Measurements from ENCODE around the gene KCNIP4.
"Not testable (repeated sequence)": the region's sequence is repeated elsewhere in the genome, so short reads cannot be mapped to it uniquely, and the experiment has no call there.

Gene KCNIP4

DNA sequence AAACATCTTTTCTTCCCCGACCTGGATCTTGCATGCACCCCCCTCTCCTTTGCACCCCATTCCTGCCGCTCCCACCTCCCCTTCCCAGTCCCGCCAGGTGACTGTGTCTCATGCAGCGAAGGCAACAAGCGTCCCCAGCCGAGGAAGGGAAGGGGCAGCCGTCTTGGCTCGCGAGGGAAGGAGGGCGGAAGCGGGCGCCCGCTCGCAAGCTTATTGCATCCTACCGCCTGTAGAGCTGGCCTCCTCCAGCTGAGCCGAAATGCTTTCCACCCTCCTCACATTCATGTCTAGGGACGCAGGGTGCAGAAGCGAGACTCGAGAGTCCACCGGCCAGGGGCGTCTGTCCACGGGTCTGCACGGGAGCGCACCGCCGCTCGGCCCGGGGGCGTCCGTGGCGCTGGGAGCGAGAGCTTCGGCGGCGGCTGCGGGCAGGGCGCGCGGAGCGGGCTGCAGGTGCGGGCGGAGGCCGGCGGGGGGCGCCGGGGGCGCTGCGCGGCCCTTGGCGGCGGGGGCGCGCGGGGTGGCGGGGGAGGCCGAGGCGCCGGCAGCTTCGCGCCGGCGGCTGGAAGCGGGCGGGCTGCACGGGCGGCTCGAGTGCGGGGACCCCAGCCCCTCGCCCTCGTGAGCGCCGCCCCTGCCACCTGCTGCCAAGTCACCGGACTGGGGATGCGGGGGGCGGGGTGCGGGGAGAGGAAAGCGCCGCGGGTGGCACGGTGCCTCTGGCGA lies at the start of gene KCNIP4:
TSS of gene KCNIP4 (minus strand) at position 426 of the 726 bp plus-strand sequence.
- no peak for DNase-seq

DNA sequence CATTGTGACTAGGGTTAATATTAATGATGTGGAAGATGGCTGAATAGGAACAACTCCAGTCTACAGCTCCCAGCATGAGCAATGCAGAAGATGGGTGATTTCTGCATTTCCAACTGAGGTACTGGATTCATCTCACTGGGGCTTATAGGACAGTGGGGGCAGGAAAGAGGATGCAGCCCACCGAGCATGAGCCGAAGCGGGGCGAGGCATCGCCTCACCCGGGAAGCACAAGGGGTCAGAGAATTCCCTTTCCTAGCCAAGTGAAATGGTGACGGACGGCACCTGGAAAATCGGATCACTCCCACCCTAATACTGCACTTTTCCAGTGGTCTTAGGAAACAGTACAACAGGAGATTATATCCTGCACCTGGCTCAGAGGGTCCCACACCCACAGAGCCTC lies 48.0 kb upstream of the KCNIP4 start:
- DNase-seq: not testable (repeated sequence)

DNA sequence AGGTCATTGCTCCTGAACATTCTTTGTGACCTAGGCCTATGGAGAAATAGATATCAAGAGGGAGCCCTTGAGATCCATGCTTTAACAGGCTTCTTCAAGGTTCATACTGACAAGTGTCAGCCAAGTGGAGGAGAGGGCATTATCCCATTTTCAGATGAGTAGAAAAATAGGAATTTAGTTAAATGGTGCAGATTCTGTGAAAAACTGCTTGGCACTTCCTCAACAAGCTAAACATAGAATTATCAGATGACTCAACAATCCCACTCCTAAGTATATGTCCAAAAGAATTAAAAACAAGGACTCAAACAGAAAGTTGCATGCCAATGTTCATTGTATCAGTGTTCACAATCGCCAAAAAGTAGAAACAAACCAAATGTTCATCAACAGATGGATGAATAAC lies 43.8 kb upstream of the KCNIP4 start:
- no peak for DNase-seq

DNA sequence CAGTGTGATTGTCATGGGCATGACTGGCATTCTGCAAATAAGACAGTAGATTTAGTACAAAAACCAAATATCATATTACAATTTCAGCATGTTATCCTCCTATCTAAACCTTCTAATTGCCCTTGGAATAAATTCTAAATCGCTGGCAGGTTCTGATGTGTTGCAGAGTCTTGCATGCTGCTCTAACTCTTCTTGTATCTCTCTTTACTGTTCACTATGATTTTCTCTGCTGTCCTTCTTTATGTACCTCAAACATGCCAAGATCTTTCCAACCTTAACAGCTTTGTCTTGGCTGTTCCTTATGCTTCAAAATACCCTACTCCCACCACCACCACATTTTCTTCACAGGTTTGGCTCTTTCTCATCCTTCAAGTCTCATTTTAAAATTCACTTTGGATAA lies 43.0 kb upstream of the KCNIP4 start:
- no peak for DNase-seq

DNA sequence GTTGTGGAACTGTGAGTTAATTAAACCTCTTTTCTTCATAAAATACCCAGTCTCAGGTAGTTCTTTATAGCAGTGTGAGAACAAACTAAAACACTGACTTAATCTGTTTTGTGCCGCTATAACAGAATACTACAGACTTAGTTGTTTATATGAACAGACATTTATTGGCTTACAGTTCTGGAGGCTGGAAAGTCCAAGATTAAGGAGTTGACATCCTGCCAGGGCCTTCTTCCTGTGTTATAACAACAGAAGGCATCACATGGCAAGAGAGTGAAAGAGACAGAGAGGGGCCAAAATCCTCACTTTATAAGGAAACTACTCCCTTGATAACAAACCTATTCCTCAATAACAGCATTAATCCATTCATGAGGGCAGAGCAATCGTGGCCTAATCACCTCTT lies 42.5 kb upstream of the KCNIP4 start:
- no peak for DNase-seq

DNA sequence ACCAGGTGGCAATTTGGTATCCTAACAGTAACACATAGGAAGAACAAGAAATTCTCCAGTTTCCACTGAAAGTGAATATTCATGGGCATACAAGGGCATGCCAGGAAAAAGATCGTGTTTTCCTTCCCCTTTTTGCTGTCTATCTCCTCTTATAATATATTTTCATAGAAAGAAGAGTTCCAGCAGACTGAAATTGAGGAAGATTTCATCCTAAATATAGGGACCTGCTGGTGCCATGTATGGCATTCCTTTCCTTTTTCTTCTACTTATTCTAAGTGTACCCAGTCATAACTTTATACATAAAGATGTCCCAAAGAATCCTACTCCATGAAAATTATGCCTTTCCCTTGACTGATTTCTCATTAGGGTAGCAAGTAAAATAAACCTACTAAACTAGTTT lies 40.8 kb upstream of the KCNIP4 start:
- no peak for DNase-seq

DNA sequence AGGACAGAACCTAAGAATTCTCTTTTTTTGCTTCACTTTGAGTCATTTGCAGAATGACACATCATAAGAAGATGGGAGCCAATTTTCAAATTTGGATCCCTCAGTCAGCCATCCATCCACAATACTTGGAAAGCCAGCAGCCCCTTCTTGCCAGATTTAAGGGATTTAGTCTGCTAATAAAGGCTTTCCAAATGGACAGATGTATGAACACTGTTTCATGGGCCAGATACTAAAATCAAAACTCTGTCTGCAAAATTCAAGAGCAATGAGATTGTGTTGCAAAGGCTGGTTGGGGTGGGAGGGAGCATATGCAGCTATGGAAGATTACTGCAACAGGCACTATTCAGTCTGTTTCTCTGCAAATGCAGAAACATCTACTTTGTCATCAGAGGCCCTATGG lies 37.7 kb upstream of the KCNIP4 start:
- no peak for DNase-seq

DNA sequence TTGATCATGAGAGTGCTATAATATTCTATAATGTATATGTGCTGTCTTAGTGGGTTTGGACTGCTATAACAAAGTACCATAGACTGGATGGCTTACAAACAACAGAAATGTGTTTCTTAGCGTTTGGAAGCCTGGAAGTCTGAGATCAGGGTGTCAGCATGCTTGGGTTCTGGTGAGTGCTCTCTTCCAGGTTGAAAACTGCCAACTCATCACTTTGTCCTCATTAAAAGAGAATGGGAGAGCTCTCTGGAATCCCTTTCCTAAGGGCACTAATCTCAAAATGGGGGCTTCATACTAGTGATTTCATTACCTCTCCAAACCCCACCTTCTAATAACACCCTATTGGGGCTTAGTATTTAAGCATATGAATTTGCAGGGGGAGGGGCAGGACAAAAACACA lies 33.5 kb upstream of the KCNIP4 start:
- no peak for DNase-seq

DNA sequence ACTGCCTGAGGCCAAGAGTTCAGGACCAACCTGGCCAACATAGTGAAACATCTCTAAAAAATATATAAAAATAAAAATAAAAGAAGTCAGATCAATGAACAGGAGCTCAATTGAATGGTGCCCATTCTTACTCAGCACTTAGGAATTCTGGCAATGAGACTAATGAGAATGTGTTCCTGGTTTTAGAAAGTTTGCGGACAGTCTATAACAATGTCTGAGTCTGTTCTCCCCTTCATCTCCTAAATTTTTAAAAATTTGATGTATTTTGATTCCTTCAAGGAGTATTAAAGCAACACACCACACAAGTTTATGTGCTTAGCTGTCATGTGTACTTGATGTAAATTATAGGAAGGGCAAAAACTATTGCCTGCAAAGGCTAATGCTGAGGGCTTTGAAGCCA lies 30.6 kb upstream of the KCNIP4 start:
- no peak for DNase-seq

DNA sequence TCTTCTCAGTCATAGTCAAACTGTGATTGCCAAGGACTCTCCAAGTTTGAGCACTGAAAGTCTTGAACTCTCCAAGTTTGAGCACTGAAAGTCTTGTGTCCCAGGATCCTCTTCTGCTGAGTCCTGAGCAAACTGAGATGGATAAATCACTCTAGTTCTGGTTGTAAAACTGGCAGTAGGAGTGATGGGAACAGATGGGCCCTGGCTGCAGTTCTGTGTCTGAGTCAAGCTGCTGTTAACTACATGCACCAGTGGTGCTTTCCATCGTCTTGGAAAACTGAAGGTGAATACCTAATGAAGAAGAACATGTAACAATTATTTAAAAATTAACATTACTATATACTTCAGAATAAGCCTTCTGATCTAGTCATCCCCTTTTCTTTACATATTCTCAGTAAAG lies 27.6 kb upstream of the KCNIP4 start:
- DNase-seq: no peak

DNA sequence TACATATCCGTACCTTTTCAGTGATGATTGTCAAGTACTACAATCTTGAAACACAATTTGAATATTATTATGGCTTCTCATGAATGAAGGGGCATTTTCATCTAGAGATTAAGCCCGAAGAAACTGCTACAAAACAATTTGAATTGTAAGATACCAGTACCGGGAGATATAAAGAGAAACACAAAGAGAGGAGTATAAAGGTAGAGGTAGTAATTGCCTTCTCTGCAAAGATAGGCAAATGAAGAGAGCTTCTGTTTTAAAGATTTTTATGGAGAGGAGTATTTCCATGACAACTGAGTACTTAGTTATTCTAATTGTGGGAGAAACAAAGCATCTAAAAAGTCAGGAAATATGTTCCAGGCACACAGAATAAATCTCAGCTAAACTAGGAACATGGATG lies 25.3 kb upstream of the KCNIP4 start:
- no peak for DNase-seq

DNA sequence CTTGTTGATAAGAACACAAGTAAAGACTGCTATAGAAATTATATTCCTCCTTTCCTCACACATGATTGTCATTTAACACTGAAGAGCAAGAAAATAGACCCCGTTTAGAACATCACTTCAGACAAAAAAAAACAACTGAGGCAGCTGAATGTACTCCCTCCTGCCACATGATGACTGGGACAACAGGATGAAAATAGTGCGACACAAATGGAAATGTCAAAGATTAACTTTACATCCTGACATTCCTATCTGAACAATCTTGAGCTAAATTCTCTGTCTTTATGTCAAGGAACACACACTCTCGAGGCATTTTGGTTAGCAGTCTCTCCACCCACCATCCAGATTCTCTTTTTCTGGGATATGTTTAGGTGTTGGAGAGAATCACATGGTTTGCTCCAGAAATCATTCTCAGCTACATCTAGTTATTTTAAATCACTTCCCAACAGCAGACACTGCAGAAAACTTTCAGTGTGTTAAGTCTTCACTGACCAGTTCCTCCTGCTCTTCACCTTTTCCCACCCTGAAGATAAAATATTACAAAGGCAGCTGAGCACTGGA lies 16.3 kb upstream of the KCNIP4 start:
- no peak for DNase-seq

DNA sequence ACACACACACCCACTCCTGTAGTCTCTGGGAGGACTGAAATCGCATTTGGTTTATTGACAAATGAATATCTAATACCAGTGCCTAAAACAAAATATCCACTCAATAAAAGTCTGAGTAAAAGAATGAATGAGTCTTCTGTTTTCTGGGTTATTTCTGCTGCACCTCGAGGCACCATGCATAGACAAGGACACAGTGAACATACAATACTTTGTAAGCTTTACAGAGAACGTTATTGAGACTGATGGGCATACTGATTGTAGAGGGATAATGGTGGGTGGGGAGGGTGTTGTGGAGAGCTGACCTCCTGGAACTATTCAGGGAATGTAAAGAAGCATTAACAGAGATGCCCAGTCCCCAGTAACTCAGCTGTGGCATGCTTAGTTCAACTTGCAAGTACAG lies 14.1 kb upstream of the KCNIP4 start:
- no peak for DNase-seq

DNA sequence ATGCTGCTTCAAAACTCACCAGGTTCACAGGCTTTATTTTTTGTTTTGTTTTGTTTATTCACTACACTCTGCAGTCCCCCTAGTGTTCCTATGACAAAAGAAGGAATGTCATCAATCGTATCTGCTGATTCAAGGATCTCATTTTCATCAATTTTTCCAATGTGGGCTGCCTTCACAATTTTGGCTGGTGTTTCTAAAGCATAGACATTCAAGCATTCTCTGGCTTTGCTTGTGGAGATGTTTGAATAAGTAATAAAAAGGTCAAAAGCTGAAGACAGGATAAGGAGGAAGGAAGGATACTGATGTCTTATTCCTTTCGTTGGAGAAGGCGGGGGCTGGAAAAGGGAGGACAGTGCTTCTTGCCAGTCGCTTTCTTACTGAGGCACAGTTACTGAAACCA lies 12.2 kb upstream of the KCNIP4 start:
- DNase-seq: no peak

DNA sequence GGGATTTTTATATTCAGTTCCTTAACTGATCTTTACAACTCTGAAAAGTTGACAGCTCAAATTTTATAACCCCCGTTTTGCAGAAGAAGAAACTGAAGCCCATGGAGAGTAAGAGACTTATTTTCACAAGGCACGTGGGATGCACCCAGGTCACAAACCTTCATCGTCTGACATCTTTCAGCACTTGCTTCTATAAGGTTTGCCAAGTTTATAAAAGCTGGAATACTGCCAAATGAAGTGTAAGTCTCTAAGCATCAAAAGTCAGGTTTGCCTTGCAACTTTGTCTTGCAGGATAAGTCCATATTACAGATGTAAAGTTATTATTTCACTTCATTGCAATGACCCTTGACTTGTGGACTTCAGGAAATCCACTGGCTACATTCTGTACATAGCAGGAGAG lies 6.3 kb upstream of the KCNIP4 start:
- no peak for DNase-seq

DNA sequence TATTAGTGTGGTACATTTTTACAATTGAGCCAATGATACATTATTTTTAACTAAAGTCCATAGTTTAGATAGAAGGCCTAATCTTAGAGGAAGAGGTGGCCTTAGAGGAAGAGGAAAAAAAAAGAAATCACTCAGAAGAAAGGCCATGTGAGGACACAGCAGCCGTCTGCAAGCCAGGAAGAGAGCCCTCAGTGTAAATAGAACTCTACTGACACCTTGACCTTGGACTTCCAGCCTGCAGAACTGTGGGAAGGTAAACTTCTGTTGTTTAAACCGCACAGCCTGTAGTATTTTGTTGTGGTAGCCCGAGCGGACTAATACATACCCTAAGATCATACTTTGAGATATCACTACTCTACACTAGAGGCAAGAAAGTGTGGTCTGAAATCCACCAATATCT lies 5.1 kb upstream of the KCNIP4 start:
- no peak for DNase-seq

DNA sequence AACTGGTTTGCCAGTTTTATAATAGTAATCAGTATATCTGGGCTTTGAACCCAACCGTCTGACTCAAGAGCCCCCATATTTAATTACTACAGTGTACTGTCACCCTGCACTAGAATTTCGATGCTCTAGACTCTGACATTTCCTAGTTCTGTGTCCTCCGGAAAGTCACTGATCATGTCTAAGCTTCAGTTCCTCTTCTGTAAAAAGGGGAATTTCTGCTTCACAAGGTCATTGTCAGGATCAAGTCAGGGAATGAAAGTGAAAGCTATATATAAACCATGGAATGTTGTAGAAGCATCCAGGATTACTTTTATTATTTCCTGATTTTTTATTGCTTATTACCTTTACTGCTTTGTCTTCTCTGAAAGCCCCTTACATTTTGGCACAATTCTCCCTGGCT lies 4.0 kb upstream of the KCNIP4 start:
- DNase-seq: no peak

DNA sequence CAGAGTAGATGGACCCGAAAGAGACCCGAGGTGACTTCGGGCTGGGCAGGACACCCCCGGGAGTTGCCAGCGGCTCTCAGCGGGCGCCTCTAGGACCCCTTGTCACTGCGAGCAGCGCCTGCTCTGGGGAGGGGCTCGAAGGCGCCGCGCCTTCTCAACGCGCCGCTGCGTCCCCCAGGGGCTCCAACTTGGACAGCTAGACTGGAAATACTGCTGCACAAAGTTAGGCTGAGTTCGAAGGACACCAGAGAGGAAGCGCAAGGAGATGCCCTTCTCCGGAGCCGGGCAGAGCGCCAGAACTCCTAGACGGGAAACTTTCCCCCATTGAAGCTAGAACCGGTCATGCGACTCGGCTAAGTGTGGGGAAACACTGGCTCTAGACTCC lies 493 bp upstream of the KCNIP4 start:
- no peak for DNase-seq

DNA sequence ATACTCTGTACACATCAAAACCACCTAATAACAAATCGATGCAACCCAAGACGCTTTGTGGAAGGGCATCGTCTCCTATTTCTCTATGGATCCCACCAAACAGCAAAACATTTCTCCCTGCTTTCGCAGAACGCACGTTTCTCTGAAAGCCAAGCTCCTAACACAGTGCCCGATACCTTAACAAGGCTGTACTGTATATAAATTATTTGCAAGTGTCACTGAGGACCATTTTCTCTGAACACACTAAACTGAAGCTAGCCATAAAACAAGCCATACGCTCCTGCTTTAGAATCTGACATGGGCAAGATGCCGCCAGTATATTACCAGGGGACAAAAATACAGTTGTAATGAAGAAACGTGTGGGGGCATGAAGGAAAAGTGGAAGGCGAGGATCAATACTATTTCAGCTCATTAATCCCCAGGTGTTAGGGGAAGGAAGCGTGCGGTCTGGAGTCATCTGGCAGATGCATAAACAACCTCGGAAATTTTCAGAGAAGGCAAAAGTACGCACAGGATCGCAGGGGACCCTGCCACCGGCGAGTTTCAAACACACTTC lies 703 bp downstream of the KCNIP4 start:
- no peak for DNase-seq

DNA sequence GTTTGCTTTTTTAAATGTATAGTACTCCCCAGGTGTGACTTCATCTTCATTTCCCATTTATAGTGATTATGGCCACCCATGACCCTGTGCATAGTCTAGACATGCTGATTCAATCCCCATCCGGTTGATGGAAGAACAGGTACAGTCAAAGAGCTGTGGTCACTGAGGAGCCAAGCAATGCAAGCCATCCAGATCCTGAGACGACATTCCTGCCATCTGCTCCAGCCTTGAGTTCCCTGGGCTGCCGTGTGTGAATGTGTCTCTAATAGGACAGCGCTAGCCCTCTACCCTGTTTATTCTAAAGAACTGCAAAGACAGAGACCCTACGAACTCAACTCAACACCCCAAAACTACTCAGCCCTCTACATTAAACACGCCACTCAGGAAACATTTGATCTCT lies 1.7 kb downstream of the KCNIP4 start:
- no peak for DNase-seq

DNA sequence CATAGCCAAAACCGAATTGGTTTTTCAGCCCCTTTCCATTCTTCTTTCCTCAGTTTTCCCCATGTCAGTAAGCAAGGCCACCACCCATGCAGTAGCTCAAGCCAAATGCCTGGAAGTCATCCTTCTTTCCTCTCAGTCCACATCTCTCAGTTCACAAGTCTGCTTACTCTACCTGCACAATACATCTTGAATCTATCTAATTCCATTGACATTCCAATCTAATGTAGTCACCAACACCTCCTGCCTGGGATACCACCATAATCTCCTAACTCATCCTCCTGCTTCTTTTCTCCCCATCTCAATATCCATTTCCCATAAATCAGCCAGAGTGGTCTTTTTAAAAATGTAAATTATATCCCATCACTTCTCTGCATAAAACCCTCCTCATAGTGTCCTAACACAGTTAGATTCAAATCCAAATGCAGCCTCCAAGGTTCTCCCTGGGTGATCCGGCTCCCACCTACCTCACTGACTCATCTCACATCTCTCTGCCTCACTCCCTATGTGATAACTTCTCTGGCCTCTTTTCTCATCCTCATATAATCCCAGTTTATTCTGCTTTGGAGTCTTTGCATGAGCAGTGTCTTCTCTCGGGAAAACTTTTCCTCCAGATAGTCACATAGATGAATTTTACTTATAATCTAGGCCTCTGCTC lies 26.9 kb downstream of the KCNIP4 start:
- no peak for DNase-seq

DNA sequence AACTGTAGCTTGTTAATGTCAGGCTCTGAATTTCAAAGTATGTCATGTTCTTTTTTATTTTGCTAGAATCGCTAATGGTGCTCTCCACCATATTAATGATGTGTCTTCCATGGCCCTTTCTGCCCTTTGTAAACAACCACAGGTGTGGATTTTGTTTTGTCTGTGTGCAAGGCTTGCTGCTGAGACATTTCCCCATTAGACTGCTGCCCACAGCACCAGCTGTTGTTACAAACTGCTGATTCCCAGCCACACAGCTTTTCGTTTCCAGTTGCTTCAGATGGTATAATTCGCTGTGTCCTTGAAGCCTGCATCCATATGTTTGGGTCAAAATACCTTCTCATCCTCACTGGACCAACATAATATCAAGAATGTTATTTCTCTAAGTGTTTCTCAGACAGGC lies 32.8 kb downstream of the KCNIP4 start:
- DNase-seq: no peak

DNA sequence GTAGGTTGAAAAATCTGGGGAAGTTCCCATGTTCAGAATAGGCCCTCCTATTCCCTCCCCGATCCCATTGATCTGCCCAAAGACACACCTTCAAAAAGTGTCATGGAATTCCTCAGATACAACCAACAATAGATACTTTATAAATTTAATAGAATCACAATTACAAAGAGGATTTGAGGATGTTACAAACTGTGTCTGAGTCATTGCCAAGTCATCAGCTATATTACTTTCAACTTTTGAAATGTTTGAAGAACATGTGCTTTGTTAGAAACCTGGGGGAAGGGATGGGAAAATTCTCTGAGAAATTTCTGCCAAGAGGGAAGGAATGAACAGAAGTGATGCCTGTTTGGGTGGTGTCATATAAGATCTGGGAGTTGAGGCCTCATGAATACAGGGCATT lies 46.7 kb downstream of the KCNIP4 start:
- DNase-seq: no peak

DNA sequence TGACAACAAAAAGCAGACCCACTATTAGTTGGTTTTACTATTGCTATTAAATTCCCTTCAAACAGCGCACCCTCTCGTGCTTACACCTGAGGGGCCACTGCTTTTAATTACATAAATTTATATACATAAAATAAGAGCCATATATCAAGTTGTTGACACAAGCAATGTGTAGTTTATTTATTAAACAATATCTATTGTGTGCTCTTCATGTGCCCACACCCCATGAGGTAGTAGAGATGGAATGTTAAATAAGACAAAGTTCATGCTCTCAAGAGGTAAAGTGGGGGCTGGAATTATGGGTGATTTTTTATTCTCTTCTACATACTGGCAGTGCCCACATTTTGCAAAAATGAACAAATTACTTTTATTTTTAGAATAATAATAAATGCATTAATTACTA lies 47.3 kb downstream of the KCNIP4 start:
- no peak for DNase-seq

DNA sequence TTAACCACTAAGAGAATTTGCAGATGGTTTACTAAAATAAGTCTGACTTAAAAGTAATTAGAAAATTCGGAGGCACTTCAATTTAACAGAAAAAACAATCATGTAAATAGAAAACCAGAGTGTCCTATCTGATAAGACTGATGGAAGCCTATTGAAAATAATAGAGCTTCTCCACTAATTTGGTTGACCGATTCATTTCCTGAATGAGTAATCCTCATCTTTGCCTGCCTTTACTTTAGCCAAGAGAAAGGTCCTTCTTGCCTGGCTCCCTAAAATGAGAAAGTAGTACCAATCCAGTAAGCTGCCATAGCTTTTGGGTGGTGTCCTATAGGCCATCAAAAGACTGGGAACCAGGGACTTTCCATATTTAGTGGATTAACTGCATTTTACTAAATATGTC lies 48.4 kb downstream of the KCNIP4 start:
- DNase-seq: no peak

Measured in activated naive CD4-positive, alpha-beta T cell (primary cell).